Upper lobe of left lung (tissue), 6 donors: ENCODE measurements around the gene DHX29. TPM values are rescaled to one million over a fixed set of nuclear protein-coding genes. Genes with fewer than 3 reads are reported as not detected.

Experiments used
- ATAC-seq, 2 donors: fragments of 200-7000 bp; cut with Tn5 transposase; one replicate each; pipeline ENCODE4 v1.9.1; 2022; ENCODE audit warnings: mild to moderate bottlenecking in 2 of 2, moderate library complexity in 2 of 2; ENCODE audit not compliant: low FRiP score in 2 of 2
- DNase-seq, 2 donors: peaks; one replicate each; pipeline ENCODE4 v3.0.0-alpha.2; 2019 to 2020
- H3K27ac ChIP-seq, 4 donors: fragments of 200-600 bp; sonication (generic); one replicate each; pipeline ENCODE4 v1.5.1; 2016 to 2019
- H3K27me3 ChIP-seq, 4 donors: fragments of 200-600 bp; sonication (generic); one replicate each; pipeline ENCODE4 v1.5.1; 2017 to 2019
- H3K36me3 ChIP-seq, 4 donors: fragments of 200-600 bp; sonication (generic); one replicate each; pipeline ENCODE4 v1.5.1; 2016 to 2019
- H3K4me1 ChIP-seq, 4 donors: fragments of 200-600 bp; sonication (generic); one replicate each; pipeline ENCODE4 v1.5.1; 2018 to 2019
- H3K4me3 ChIP-seq, 4 donors: fragments of 200-600 bp; sonication (generic); one replicate each; pipeline ENCODE4 v1.5.1; 2017 to 2019; ENCODE audit warnings: mild to moderate bottlenecking in 2 of 4, moderate library complexity in 1 of 4
- H3K9me3 ChIP-seq, 4 donors: fragments of 200-600 bp; sonication (generic); one replicate each; pipeline ENCODE4 v1.5.1; 2018 to 2019
- EP300 ChIP-seq, 4 donors: sonication (generic); formaldehyde crosslinking; IDR thresholded peaks; one replicate each; pipeline ENCODE4 v1.5.1; 2017; ENCODE audit warnings: antibody characterized with exemption in 4 of 4, control low read depth in 2 of 4
- POLR2A ChIP-seq, 4 donors: fragments of 450-650 bp; IDR thresholded peaks; one replicate each; pipeline ENCODE4 v1.5.1; 2016 to 2017; ENCODE audit warnings: antibody characterized with exemption in 4 of 4, mild to moderate bottlenecking in 2 of 4
- POLR2AphosphoS5 ChIP-seq, 2 donors: sonication (generic); formaldehyde crosslinking; IDR thresholded peaks; one replicate each; pipeline ENCODE4 v1.5.1; 2017; ENCODE audit warnings: antibody characterized with exemption in 2 of 2
- WGBS, 2 donors: methylation state at CpG; one replicate each; pipeline ENCODE4 v1.1.5; 2017 to 2018; 5-methylcytosine and 5-hydroxymethylcytosine counted together
- total RNA-seq, 6 donors: library from RNA; depleted of rRNA in 4 of 6; stranded (reverse); fragments of >200 nt in 4 of 6; gene quantifications; one replicate each; pipeline versions ENCODE4 v1.1.0 to v1.2.1, GENCODE V29; 2016 to 2021
- TF ChIP-seq, protein P1 (sequence below), 6 experiments: fragments of 450-650 bp in 4 of 6; fragments of 200-600 bp in 2 of 6; sonication (generic) in 2 of 6; IDR thresholded peaks; one replicate each; pipeline ENCODE4 v1.5.1; 2016 to 2019; ENCODE audit warnings: antibody characterized with exemption in 6 of 6
- donor health status: DM: no; HTN: no; CAD: no; lungs with moderate emphysema.
- donor health status: DM: no; HTN: yes; CAD: no; lungs with severe emphysema.

The DHX29 gene
- total RNA-seq, 6 donors from 2014 or later: 19.5 to 36.7 (median 24.1) TPM

- peak overlapping the region in 2 of 4 donors; percentile 12 to 18 for H3K27ac ChIP-seq
Observed at GRCh38 chr5:55232271-55232984, 75.1 kb downstream of the DHX29 start.

GRCh38 chr5:55231919-55232270 lies 75.6 kb downstream of the DHX29 start:
- DNase-seq (no peak), ATAC-seq (no peak)
- H3K27ac ChIP-seq: no peak overlapping the region
- H3K36me3 ChIP-seq: no peaks in the 10 kb centered on the region
- no peaks in the 10 kb centered on the region for H3K9me3 ChIP-seq
- TF ChIP-seq, protein P1, sequence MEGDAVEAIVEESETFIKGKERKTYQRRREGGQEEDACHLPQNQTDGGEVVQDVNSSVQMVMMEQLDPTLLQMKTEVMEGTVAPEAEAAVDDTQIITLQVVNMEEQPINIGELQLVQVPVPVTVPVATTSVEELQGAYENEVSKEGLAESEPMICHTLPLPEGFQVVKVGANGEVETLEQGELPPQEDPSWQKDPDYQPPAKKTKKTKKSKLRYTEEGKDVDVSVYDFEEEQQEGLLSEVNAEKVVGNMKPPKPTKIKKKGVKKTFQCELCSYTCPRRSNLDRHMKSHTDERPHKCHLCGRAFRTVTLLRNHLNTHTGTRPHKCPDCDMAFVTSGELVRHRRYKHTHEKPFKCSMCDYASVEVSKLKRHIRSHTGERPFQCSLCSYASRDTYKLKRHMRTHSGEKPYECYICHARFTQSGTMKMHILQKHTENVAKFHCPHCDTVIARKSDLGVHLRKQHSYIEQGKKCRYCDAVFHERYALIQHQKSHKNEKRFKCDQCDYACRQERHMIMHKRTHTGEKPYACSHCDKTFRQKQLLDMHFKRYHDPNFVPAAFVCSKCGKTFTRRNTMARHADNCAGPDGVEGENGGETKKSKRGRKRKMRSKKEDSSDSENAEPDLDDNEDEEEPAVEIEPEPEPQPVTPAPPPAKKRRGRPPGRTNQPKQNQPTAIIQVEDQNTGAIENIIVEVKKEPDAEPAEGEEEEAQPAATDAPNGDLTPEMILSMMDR (IDR thresholded peaks at IDR 0.05): no peak
- no peak for TF ChIP-seq POLR2A (IDR thresholded peaks at IDR 0.05)
- no peak for TF ChIP-seq EP300 (IDR thresholded peaks at IDR 0.05)
- no peak for TF ChIP-seq POLR2AphosphoS5 (IDR thresholded peaks at IDR 0.05)
- H3K4me1 ChIP-seq: peaks cover 44 to 49% (median 45%) of the 10 kb centered on the region in 4 donors
- H3K4me3 ChIP-seq: peak overlapping the region in 3 of 4 donors; percentile 43 to 56 (median 52)
- peaks cover 0 to 76% (median 51%) of the 10 kb centered on the region in 4 donors for H3K27me3 ChIP-seq
- WGBS, 2 donors: 3 to 18% methylated on average over 9 to 11 of the region's 11 CpGs

More at GRCh38 chr5:55232271-55232984, 75.1 kb downstream of the DHX29 start:
- WGBS, 2 donors: 3% methylated on average over 41 to 44 of the region's 45 CpGs
- DNase-seq (peak in 1 of 2 donors; percentile 71), ATAC-seq (no peak)
- no peaks in the 10 kb centered on the region for H3K9me3 ChIP-seq
- TF ChIP-seq POLR2AphosphoS5 (IDR thresholded peaks at IDR 0.05): no peak
- TF ChIP-seq POLR2A (IDR thresholded peaks at IDR 0.05): no peak
- TF ChIP-seq, protein P1 (IDR thresholded peaks at IDR 0.05): no peak
- TF ChIP-seq EP300 (IDR thresholded peaks at IDR 0.05): no peak
- H3K27me3 ChIP-seq: peaks cover 0 to 71% (median 47%) of the 10 kb centered on the region in 4 donors
- H3K4me1 ChIP-seq: peaks cover 39 to 44% (median 40%) of the 10 kb centered on the region in 4 donors
- H3K4me3 ChIP-seq: peak overlapping the region; percentile 27 to 56 (median 48)
- no peaks in the 10 kb centered on the region for H3K36me3 ChIP-seq

DNA sequence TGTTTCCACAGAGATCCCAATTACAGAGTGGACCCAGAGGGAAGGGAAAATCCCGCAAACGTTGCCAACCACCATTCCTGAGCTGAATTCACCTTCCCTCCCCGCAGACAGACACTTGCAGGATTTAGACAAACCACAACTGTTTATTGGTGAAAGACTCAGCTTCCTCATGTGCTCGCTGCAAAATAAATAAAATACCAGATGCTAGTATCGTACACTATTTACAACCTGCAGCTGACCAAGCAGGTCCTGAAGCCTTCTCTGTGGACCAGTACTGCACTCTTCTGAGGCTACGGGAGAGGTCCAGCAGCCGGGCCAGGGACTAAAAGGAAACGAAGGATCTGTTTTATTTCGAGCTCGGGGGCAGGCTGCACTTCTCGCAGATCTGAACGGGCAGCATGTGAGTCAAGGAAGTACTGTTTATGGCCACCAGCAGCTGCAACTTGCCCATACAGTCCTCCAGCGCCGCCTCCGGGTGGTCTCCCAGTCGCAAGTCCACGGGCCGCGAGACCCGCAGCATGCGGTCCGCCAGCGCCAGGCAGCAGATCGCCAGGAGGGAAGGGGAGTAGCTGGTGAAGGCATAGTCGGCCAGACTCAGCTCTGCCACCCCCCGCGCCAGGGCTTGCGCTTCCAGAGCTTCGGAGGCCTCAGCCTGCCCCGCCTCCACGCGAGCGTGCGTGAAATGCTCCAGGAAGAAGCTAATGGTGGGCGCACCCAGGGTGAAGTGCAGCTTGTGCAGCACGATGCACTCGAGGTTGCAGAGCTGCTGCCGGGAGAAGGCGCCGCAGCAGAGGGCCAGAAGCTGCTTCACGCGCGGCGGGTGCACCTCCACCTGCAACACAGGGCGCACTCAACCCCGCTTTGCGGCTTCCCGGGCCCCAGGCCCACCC lies 76.2 kb downstream of the DHX29 start:
- H3K27ac ChIP-seq: no peak overlapping the region
- H3K4me3 ChIP-seq: peak overlapping the region in 3 of 4 donors; percentile 43 to 56 (median 52)
- H3K36me3 ChIP-seq: no peaks in the 10 kb centered on the region
- no peaks in the 10 kb centered on the region for H3K9me3 ChIP-seq
- WGBS, 2 donors: 5 to 7% methylated on average over 10 to 47 of the region's 48 CpGs
- ATAC-seq: no peak
- H3K4me1 ChIP-seq: peaks cover 51 to 56% (median 51%) of the 10 kb centered on the region in 4 donors
- peaks cover 0 to 82% (median 57%) of the 10 kb centered on the region in 4 donors for H3K27me3 ChIP-seq
- DNase-seq: peak in 1 of 2 donors; percentile 83
- TF ChIP-seq EP300 (IDR thresholded peaks at IDR 0.05): no peak
- TF ChIP-seq, protein P1 (IDR thresholded peaks at IDR 0.05): peak in 1 of 6 experiments; percentile 14

DNA sequence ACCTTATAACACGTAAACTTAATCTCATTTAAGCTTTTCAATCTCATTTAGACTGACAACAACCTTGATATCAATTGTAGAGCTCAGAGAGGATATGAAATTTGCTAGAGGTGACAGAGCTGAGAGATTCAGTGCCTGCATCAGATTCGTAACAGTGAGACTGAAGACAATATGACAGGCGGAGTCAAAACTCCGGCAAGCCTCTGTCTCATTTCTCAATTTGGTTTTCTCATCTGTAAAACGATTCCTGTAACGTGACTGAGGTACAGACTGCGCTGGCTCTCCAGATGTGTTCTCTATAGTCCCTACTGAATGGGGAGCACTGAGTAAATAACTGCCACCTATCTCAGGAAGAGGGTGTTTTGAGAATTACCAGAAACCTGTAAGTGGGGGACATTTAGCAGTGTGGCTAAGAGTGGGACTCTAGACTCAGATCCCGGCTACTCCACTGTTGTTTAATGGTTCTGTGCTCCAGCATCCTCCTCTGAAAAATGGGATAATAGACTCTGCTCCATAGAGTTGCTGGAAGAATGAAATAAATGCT lies 77.3 kb downstream of the DHX29 start:
- TF ChIP-seq POLR2A (IDR thresholded peaks at IDR 0.05): no peak
- TF ChIP-seq, protein P1 (IDR thresholded peaks at IDR 0.05): no peak
- no peak for TF ChIP-seq EP300 (IDR thresholded peaks at IDR 0.05)
- no peak for TF ChIP-seq POLR2AphosphoS5 (IDR thresholded peaks at IDR 0.05)
- Histone ChIP-seq H3K27ac (no peak overlapping the region), H3K4me1 (peaks cover 52 to 57% (median 53%) of the 10 kb centered on the region in 4 donors), H3K27me3 (peaks cover 0 to 91% (median 62%) of the 10 kb centered on the region in 4 donors), H3K9me3 (no peaks in the 10 kb centered on the region), H3K4me3 (no peak overlapping the region), H3K36me3 (no peaks in the 10 kb centered on the region)
- DNase-seq: no peak
- 30 to 43% methylated on average over 8 of the region's 8 CpGs for WGBS, 2 donors
- no peak for ATAC-seq
